C4-2B (cell line): ENCODE data around the gene NHLRC2.

Experiments used
- H3K27ac ChIP-seq: fragments of 450-650 bp; 2 replicates; pipeline ENCODE4 v1.5.1; 2017
- CTCF ChIP-seq: fragments of 450-650 bp; conservative IDR thresholded peaks from 2 replicates; pipeline ENCODE4 v1.5.1; 2017; ENCODE audit warnings: mild to moderate bottlenecking
- ZFX ChIP-seq: fragments of 450-650 bp; IDR thresholded peaks from 2 replicates; pipeline ENCODE4 v1.6.1; 2017

The NHLRC2 gene

GRCh38 chr10:113929522-113929921, 75.1 kb downstream of the NHLRC2 start:
- TF ChIP-seq ZFX (no peak), CTCF (no peak)
- no peak overlapping the region for H3K27ac ChIP-seq

GRCh38 chr10:113930482-113931057, 76.1 kb downstream of the NHLRC2 start:
- TF ChIP-seq ZFX = no peak
- no peak for TF ChIP-seq CTCF
- H3K27ac ChIP-seq = no peak overlapping the region

GRCh38 chr10:113932854-113933253, 78.4 kb downstream of the NHLRC2 start:
- H3K27ac ChIP-seq = no peak overlapping the region
- TF ChIP-seq CTCF = no peak
- no peak for TF ChIP-seq ZFX

- no peak for TF ChIP-seq ZFX
- TF ChIP-seq CTCF = no peak
- no peak overlapping the region for H3K27ac ChIP-seq
Observed at GRCh38 chr10:113933894-113934532, 79.6 kb downstream of the NHLRC2 start.

- no peak overlapping the region for H3K27ac ChIP-seq
- TF ChIP-seq ZFX (no peak), CTCF (no peak)
Observed at GRCh38 chr10:113937258-113937657, 82.8 kb downstream of the NHLRC2 start.

GRCh38 chr10:113937756-113938155, 83.3 kb downstream of the NHLRC2 start:
- H3K27ac ChIP-seq = no peak overlapping the region
- TF ChIP-seq ZFX = no peak
- no peak for TF ChIP-seq CTCF

- no peak overlapping the region for H3K27ac ChIP-seq
- TF ChIP-seq CTCF (no peak), ZFX (no peak)
Observed at GRCh38 chr10:113939212-113939860, 84.9 kb downstream of the NHLRC2 start.
